ENCODE results near the gene RPTOR. TPM values are rescaled to one million over a fixed set of nuclear protein-coding genes. Genes with fewer than 3 reads are reported as not detected.

RPTOR gene
- total RNA-seq, 1 donor from 2014 or later, result 32.0 TPM

DNA sequence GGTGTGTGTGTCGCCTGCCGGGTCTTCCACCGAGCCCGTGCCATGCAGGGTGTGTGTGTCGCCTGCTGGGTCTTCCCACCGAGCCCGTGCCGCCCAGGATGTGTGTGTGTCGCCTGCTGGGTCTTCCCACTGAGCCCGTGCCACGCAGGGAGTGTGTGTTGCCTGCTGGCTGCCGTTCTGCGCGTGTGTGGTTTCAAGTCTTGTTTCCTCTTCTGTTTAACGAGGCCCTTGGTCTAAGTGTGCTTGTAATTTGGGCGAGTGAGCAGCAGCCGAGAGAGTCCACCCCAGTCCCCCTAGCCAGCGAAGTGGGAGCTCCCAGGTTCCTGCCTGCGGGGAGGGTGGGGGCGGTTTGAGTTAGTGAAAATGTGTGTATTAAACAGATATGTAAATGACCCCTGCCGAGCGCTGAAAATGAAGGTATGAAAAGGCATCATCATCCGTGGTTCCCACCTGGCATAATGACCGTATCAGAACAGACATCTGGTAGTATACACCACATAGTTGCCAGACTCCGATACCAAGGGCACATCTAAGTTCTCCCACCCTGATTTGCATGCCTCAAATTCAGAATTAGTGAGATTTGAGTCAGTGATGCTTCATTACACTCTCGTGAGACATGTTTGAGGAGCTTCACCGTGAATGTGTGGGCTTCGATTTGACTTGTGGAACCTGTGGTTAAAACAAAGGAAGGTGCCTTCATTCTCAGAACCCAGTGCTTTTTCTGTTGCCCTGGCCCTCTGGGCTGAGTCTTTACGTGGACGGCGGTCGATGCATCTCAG is 332.5 kb downstream of the RPTOR start:
- peaks cover 9% of the 10 kb centered on the region for H3K4me1 Mint-ChIP-seq (ENCODE audit: low read depth, unreplicated experiment)
- peaks cover 16% of the 10 kb centered on the region for H3K36me3 Mint-ChIP-seq (ENCODE audit: low read depth, unreplicated experiment)
- Histone ChIP-seq H3K27ac (ENCODE audit: low read depth, low read length) (no peak overlapping the region), H3K4me2 (ENCODE audit: low read length) (no peak overlapping the region), H2AFZ (ENCODE audit: low read depth, low read length) (no peak overlapping the region), H3K79me2 (ENCODE audit: insufficient read depth, low read length) (no peaks in the 10 kb centered on the region), H4K20me1 (ENCODE audit: insufficient read depth, low read length) (peaks cover 5% of the 10 kb centered on the region), H3K9me3 (ENCODE audit: insufficient read depth, low read depth, low read length) (no peaks in the 10 kb centered on the region), H3K27me3 (ENCODE audit: insufficient read depth, low read length) (no peaks in the 10 kb centered on the region), H3K36me3 (ENCODE audit: insufficient read depth, low read length) (peaks cover 4% of the 10 kb centered on the region), H3K9ac (ENCODE audit: low read length) (no peak overlapping the region), H3K4me3 (ENCODE audit: insufficient read depth, low read depth, low read length) (no peak overlapping the region), H3K4me1 (ENCODE audit: insufficient read depth, low read length) (peaks cover 13% of the 10 kb centered on the region)
- TF ChIP-seq, protein P1, sequence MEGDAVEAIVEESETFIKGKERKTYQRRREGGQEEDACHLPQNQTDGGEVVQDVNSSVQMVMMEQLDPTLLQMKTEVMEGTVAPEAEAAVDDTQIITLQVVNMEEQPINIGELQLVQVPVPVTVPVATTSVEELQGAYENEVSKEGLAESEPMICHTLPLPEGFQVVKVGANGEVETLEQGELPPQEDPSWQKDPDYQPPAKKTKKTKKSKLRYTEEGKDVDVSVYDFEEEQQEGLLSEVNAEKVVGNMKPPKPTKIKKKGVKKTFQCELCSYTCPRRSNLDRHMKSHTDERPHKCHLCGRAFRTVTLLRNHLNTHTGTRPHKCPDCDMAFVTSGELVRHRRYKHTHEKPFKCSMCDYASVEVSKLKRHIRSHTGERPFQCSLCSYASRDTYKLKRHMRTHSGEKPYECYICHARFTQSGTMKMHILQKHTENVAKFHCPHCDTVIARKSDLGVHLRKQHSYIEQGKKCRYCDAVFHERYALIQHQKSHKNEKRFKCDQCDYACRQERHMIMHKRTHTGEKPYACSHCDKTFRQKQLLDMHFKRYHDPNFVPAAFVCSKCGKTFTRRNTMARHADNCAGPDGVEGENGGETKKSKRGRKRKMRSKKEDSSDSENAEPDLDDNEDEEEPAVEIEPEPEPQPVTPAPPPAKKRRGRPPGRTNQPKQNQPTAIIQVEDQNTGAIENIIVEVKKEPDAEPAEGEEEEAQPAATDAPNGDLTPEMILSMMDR (IDR thresholded peaks at IDR 0.05; ENCODE audit: insufficient read depth, low read depth, low read length), result no peak
- TF ChIP-seq EZH2 (IDR thresholded peaks at IDR 0.05; ENCODE audit: insufficient read depth, low read length), result no peak
- no peak overlapping the region for H3K4me3 Mint-ChIP-seq (ENCODE audit: unreplicated experiment)
- H3K27me3 Mint-ChIP-seq (ENCODE audit: low read depth, unreplicated experiment), result no peaks in the 10 kb centered on the region
- H3K9me3 Mint-ChIP-seq (ENCODE audit: unreplicated experiment), result no peaks in the 10 kb centered on the region
- DNase-seq (ENCODE audit: low read depth) (no peak), FAIRE-seq (no peak)
- no peak overlapping the region for H3K27ac Mint-ChIP-seq (ENCODE audit: unreplicated experiment)

DNA sequence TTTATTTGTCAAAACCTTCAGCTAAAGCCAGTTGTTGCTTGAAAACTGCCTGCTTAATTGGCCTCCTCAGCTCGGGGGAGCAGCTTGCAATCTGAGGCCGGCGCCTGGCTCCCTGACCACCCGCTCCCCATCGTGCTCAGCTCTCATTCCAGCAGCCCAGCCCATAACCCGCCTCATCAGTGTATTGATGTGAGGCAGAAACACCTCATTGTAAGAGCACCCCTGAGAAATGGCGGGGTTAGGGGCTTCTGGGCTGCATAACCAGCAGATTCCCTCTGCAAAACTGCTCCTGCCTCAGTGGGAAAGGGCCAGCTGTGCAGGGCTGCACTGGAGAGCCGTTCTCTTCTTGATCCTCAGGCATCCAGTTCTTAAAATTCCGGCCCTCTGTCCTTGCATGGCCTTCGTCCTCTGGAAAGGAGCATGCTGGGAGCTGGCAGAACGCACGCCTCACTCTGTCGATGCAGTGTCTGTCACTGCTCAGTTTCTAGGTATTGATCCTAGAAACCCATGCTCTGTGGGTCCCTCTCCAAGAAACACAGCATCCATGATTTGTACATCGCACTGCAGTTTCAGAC is 333.2 kb downstream of the RPTOR start:
- Histone ChIP-seq H3K27me3 (ENCODE audit: insufficient read depth, low read length) (no peaks in the 10 kb centered on the region), H3K36me3 (ENCODE audit: insufficient read depth, low read length) (peaks cover 4% of the 10 kb centered on the region), H3K4me2 (ENCODE audit: low read length) (no peak overlapping the region), H3K4me1 (ENCODE audit: insufficient read depth, low read length) (peaks cover 10% of the 10 kb centered on the region), H3K27ac (ENCODE audit: low read depth, low read length) (no peak overlapping the region), H2AFZ (ENCODE audit: low read depth, low read length) (no peak overlapping the region), H4K20me1 (ENCODE audit: insufficient read depth, low read length) (peaks cover 5% of the 10 kb centered on the region), H3K4me3 (ENCODE audit: insufficient read depth, low read depth, low read length) (no peak overlapping the region), H3K9me3 (ENCODE audit: insufficient read depth, low read depth, low read length) (no peaks in the 10 kb centered on the region), H3K79me2 (ENCODE audit: insufficient read depth, low read length) (no peaks in the 10 kb centered on the region), H3K9ac (ENCODE audit: low read length) (no peak overlapping the region)
- peaks cover 23% of the 10 kb centered on the region for H3K36me3 Mint-ChIP-seq (ENCODE audit: low read depth, unreplicated experiment)
- TF ChIP-seq EZH2 (IDR thresholded peaks at IDR 0.05; ENCODE audit: insufficient read depth, low read length), result no peak
- TF ChIP-seq, protein P1 (IDR thresholded peaks at IDR 0.05; ENCODE audit: insufficient read depth, low read depth, low read length), result no peak
- no peaks in the 10 kb centered on the region for H3K9me3 Mint-ChIP-seq (ENCODE audit: unreplicated experiment)
- no peak overlapping the region for H3K4me3 Mint-ChIP-seq (ENCODE audit: unreplicated experiment)
- no peak for FAIRE-seq
- DNase-seq (ENCODE audit: low read depth), result no peak
- no peaks in the 10 kb centered on the region for H3K27me3 Mint-ChIP-seq (ENCODE audit: low read depth, unreplicated experiment)
- peaks cover 9% of the 10 kb centered on the region for H3K4me1 Mint-ChIP-seq (ENCODE audit: low read depth, unreplicated experiment)
- no peak overlapping the region for H3K27ac Mint-ChIP-seq (ENCODE audit: unreplicated experiment)
